BLaER1 treated with 17β-estradiol and CSF1 and Interleukin-3, amounts not matched to agents 10 nM and 100 nM (cell line): ENCODE measurements around the gene PPT1.
"Not testable (repeated sequence)": the region's sequence is repeated elsewhere in the genome, so short reads cannot be mapped to it uniquely, and the experiment has no call there.

Source experiments
- H3K27ac ChIP-seq, 11 experiments: shearing (Covaris generic); formaldehyde crosslinking; 2 replicates each; pipeline ENCODE4 v1.8.1; 2022
- H3K27me3 ChIP-seq, 11 experiments: shearing (Covaris generic); formaldehyde crosslinking; 2 replicates each; pipeline ENCODE4 v1.8.1; 2022
- H3K36me3 ChIP-seq, 11 experiments: shearing (Covaris generic); formaldehyde crosslinking; 2 replicates each; pipeline ENCODE4 v1.8.1; 2022
- H3K4me1 ChIP-seq, 10 experiments: shearing (Covaris generic); formaldehyde crosslinking; 2 replicates each; pipeline ENCODE4 v1.8.1; 2022
- H3K4me2 ChIP-seq, 11 experiments: shearing (Covaris generic); formaldehyde crosslinking; 2 replicates each; pipeline ENCODE4 v1.8.1; 2022
- H3K4me3 ChIP-seq, 10 experiments: shearing (Covaris generic); formaldehyde crosslinking; 2 replicates each; pipeline ENCODE4 v1.8.1; 2022
- H3K9ac ChIP-seq, 11 experiments: shearing (Covaris generic); formaldehyde crosslinking; 2 replicates each; pipeline ENCODE4 v1.8.1; 2022
- H3K9me3 ChIP-seq, 11 experiments: shearing (Covaris generic); formaldehyde crosslinking; replicated peaks in 1 of 11; 2 replicates each; pipeline ENCODE4 v1.8.1; 2022
- H4K20me1 ChIP-seq, 11 experiments: shearing (Covaris generic); formaldehyde crosslinking; 2 replicates each; pipeline ENCODE4 v1.8.1; 2022
- Cebpa-rat ChIP-seq, 11 experiments: shearing (Covaris generic); IDR thresholded peaks; 2 replicates each; pipeline ENCODE4 v1.8.1; 2022

The PPT1 gene

DNA sequence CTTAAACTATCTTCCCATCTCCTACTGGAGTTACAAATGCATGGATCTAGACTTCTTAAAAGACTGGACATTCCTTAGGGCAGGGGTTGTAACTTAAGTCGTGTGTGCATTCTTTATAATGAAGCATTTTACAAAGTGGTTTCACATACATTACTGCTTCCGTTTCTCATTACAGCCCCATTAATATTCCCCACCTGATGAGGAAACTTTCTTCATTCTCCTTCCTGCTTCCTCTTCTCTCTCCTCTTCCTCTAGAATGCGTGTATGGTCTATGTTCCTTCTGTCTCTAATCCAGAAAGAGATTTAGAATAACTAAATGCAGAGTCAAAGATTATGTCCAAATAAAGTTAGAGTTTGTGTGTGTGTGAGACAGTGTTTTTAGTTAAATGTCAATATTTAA is 58.4 kb downstream of the PPT1 start:
- peak overlapping the region; percentile 65 to 92 (median 89) for H3K4me2 ChIP-seq
- H3K27me3 ChIP-seq = no peaks in the 10 kb centered on the region
- H3K4me1 ChIP-seq = peaks cover 73 to 82% (median 77%) of the 10 kb centered on the region in 10 experiments
- peaks cover 14 to 25% (median 20%) of the 10 kb centered on the region in 11 experiments; a peak in 21 of 22 replicates for H3K36me3 ChIP-seq
- H4K20me1 ChIP-seq = peaks cover 18 to 28% (median 24%) of the 10 kb centered on the region in 11 experiments; a peak in 21 of 22 replicates
- H3K9ac ChIP-seq = peak overlapping the region; percentile 92 to 98 (median 97); a peak in 21 of 22 replicates
- H3K27ac ChIP-seq = peak overlapping the region; percentile 93 to 99 (median 98)
- TF ChIP-seq Cebpa-rat (IDR thresholded peaks at IDR 0.05) = no peak
- H3K9me3 ChIP-seq = no peaks in the 10 kb centered on the region
- H3K4me3 ChIP-seq = peak overlapping the region in 9 of 10 experiments; percentile 87 to 100 (median 98); a peak in 12 of 20 replicates

DNA sequence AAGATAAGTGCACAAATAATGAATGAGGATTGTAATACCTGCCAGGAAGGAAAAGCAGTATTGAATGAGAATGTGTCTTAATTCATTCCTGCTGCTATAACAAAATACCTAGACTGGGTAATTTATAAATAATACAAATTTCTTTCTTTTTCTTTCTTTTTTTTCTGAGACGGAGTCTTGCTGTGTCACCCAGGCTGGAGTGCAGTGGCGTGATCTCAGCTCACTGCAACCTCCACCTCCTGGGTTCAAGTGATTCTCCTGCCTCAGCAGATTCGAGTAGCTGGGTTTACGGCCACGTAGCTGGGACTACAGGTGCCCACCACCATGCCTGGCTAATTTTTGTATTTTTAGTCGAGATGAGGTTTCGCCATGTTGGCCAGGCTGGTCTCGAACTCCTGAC is 59.8 kb downstream of the PPT1 start:
- peaks cover 3 to 11% (median 5%) of the 10 kb centered on the region in 11 experiments; a peak in 18 of 22 replicates for H3K36me3 ChIP-seq
- peak overlapping the region in 9 of 11 experiments; percentile 62 to 92 (median 86); a peak in 15 of 22 replicates for H3K4me2 ChIP-seq
- not testable (repeated sequence) for H3K27me3 ChIP-seq, H3K4me3 ChIP-seq, H3K9me3 ChIP-seq
- peaks cover 65 to 75% (median 69%) of the 10 kb centered on the region in 10 experiments for H3K4me1 ChIP-seq
- H3K9ac ChIP-seq = 0 out of 22 replicates have a peak overlapping the region, but pooled peaks of 1 of the 11 experiments have one; percentile 52
- H3K27ac ChIP-seq = peak overlapping the region in 4 of 11 experiments; percentile 98 to 99 (median 99); a peak in 5 of 22 replicates
- peaks cover 4 to 13% (median 10%) of the 10 kb centered on the region in 11 experiments; a peak in 18 of 22 replicates for H4K20me1 ChIP-seq

DNA sequence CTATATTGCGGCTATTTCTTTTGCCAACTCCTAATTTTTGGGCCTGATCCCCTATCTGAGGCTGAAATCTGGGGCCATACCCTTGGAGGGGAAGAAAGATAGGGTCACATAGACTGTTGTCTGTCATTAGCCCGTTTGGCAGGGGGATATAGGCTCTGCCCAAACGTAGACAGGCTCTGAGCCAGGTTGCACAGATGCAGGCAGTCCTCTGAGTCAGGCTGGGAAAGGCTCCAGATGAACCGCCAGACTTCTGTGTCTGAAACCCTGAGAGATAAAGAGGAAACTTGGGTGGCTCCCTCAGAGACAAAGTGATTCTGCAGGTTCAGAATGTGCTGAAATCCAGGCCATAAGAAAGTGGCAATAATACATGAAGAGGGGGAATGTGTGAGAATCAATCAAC is 60.5 kb downstream of the PPT1 start:
- Histone ChIP-seq H3K27ac (peak overlapping the region in 8 of 11 experiments; percentile 3 to 98 (median 52); a peak in 8 of 22 replicates), H3K4me2 (peak overlapping the region; percentile 11 to 92 (median 78); a peak in 18 of 22 replicates), H3K9ac (peak overlapping the region in 4 of 11 experiments; percentile 14 to 53 (median 44); a peak in 8 of 22 replicates), H4K20me1 (peaks cover 0 to 6% (median 3%) of the 10 kb centered on the region in 11 experiments; a peak in 10 of 22 replicates), H3K36me3 (peaks cover 0 to 4% (median 0%) of the 10 kb centered on the region in 11 experiments; a peak in 4 of 22 replicates), H3K9me3 (no peaks in the 10 kb centered on the region), H3K4me1 (peaks cover 58 to 74% (median 62%) of the 10 kb centered on the region in 10 experiments), H3K27me3 (no peaks in the 10 kb centered on the region), H3K4me3 (no peak overlapping the region)
- TF ChIP-seq Cebpa-rat (IDR thresholded peaks at IDR 0.05) = no peak

GRCh38 chr1:40034869-40035268 is 62.2 kb downstream of the PPT1 start:
- H3K9ac ChIP-seq = peak overlapping the region; percentile 12 to 69 (median 53); a peak in 18 of 22 replicates
- H3K4me3 ChIP-seq = peak overlapping the region in 1 of 10 experiments; percentile 0; a peak in 1 of 20 replicates
- H3K4me1 ChIP-seq = peaks cover 56 to 74% (median 62%) of the 10 kb centered on the region in 10 experiments
- H3K27me3 ChIP-seq = no peaks in the 10 kb centered on the region
- H4K20me1 ChIP-seq = no peaks in the 10 kb centered on the region
- peak overlapping the region; percentile 25 to 98 (median 53); a peak in 20 of 22 replicates for H3K27ac ChIP-seq
- H3K4me2 ChIP-seq = peak overlapping the region; percentile 58 to 91 (median 78)
- TF ChIP-seq Cebpa-rat (IDR thresholded peaks at IDR 0.05) = no peak
- H3K9me3 ChIP-seq = no peaks in the 10 kb centered on the region
- no peaks in the 10 kb centered on the region for H3K36me3 ChIP-seq

- TF ChIP-seq Cebpa-rat (IDR thresholded peaks at IDR 0.05) = no peak
- no peak overlapping the region for H3K9ac ChIP-seq
- no peaks in the 10 kb centered on the region for H4K20me1 ChIP-seq
- no peaks in the 10 kb centered on the region for H3K27me3 ChIP-seq
- no peaks in the 10 kb centered on the region for H3K9me3 ChIP-seq
- no peak overlapping the region for H3K4me3 ChIP-seq
- no peaks in the 10 kb centered on the region for H3K36me3 ChIP-seq
- H3K4me2 ChIP-seq = no peak overlapping the region; a peak in 3 of 22 replicates
- H3K27ac ChIP-seq = no peak overlapping the region
- H3K4me1 ChIP-seq = peaks cover 34 to 58% (median 43%) of the 10 kb centered on the region in 10 experiments
These were observed 64.7 kb downstream of the PPT1 start for GRCh38 chr1:40032240-40032891.

DNA sequence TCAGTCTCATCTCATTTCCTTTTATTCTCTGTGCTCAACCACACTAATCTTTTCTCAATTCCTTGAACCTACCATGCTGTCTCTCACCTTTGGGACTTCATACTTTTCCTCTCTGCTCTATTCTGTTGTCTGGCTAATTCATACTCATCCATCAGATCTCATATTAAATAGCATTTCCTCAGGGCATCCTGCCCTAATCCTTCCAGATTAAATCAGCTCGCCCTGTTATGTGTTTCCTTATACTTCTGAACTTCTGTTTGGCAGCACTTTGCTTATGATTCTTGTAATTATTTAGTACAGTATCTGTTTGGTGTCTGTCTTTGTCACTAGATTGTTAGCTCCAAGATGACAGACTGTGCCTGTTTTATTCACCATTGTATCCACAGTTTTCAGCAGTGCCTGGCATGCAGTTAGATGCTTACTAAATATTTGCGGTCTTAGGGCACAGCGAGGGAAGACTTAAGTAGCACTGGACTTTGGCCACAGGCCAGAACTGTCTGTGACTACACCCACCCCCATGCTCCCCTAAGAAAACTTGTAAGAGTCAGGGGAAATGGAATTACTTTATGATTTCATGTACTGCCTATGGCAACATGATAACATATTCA is 66.4 kb downstream of the PPT1 start:
- peaks cover 0 to 9% (median 0%) of the 10 kb centered on the region in 11 experiments; a peak in 9 of 22 replicates for H3K9me3 ChIP-seq
- no peak overlapping the region for H3K4me2 ChIP-seq
- no peak overlapping the region for H3K27ac ChIP-seq
- no peak overlapping the region for H3K4me3 ChIP-seq
- no peak overlapping the region for H3K9ac ChIP-seq
- no peak for TF ChIP-seq Cebpa-rat (IDR thresholded peaks at IDR 0.05)
- H3K36me3 ChIP-seq = no peaks in the 10 kb centered on the region
- peaks cover 19 to 40% (median 25%) of the 10 kb centered on the region in 10 experiments for H3K4me1 ChIP-seq
- H4K20me1 ChIP-seq = no peaks in the 10 kb centered on the region
- H3K27me3 ChIP-seq = no peaks in the 10 kb centered on the region

DNA sequence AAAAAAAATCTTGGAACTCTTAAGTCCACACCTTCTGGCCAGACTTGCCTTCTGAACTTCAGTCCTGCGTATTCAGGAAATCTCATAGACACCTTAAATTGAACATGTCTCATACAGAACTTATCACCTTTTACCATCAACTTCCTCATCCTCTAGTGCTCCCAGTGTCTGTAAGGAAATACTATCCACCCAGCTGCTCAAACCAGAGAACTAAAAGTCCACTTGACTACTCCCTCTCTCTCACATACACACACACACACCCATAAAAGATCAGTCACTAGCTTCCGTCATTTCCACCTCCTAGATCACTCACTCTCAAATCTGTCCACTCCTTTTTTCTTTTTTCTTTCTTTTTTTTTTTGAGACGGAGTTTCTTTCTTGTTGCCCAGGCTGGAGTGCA is 67.4 kb downstream of the PPT1 start:
- Histone ChIP-seq H3K9ac (no peak overlapping the region), H3K9me3 (peaks cover 0 to 9% (median 0%) of the 10 kb centered on the region in 11 experiments; a peak in 9 of 22 replicates), H3K4me2 (no peak overlapping the region), H3K4me3 (no peak overlapping the region), H3K27me3 (no peaks in the 10 kb centered on the region), H3K27ac (no peak overlapping the region), H3K4me1 (peaks cover 9 to 30% (median 15%) of the 10 kb centered on the region in 10 experiments), H3K36me3 (no peaks in the 10 kb centered on the region), H4K20me1 (no peaks in the 10 kb centered on the region)
- no peak for TF ChIP-seq Cebpa-rat (IDR thresholded peaks at IDR 0.05)

DNA sequence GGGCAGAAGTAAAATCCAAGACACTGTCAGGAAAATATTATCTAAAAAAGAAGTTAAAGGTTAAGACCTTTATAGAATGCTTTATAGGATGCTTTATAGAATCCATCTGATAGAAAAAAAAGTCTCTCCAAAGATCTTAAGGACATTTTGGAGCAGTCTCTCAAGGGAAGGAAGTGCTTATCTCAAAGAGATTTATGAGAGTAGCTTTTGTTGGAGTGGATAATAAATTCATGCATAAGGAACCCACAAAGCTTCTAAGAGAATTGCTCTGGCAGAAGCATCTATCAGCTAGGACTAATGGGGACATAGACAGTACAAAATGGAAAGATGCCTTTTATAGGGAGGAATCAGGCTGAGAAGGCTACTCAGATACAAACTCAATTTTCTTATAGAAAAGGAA is 69.4 kb downstream of the PPT1 start:
- Histone ChIP-seq H3K27ac (no peak overlapping the region), H4K20me1 (no peaks in the 10 kb centered on the region), H3K4me3 (no peak overlapping the region), H3K9ac (no peak overlapping the region), H3K4me2 (no peak overlapping the region), H3K4me1 (peaks cover 0 to 11% (median 0%) of the 10 kb centered on the region in 10 experiments; a peak in 4 of 20 replicates), H3K27me3 (no peaks in the 10 kb centered on the region), H3K9me3 (peaks cover 12 to 23% (median 16%) of the 10 kb centered on the region in 11 experiments), H3K36me3 (no peaks in the 10 kb centered on the region)
- TF ChIP-seq Cebpa-rat (IDR thresholded peaks at IDR 0.05) = no peak

- no peak overlapping the region for H3K9ac ChIP-seq
- no peak overlapping the region for H3K27ac ChIP-seq
- no peak for TF ChIP-seq Cebpa-rat (IDR thresholded peaks at IDR 0.05)
- H3K4me1 ChIP-seq = 0 out of 20 replicates have a peak, but pooled peaks cover 0 to 7% (median 0%) of the 10 kb centered on the region in 10 experiments
- no peak overlapping the region for H3K4me2 ChIP-seq
- no peaks in the 10 kb centered on the region for H3K27me3 ChIP-seq
- no peaks in the 10 kb centered on the region for H3K36me3 ChIP-seq
- H3K9me3 ChIP-seq = peaks cover 13 to 25% (median 19%) of the 10 kb centered on the region in 11 experiments
- no peaks in the 10 kb centered on the region for H4K20me1 ChIP-seq
- H3K4me3 ChIP-seq = no peak overlapping the region
These were observed 72.4 kb downstream of the PPT1 start for GRCh38 chr1:40024671-40025070.
